ENCODE results near the gene LONP2.

Gene LONP2

GRCh38 chr16:48354877-48355855, 111.1 kb downstream of the LONP2 start:
- Histone ChIP-seq H3K18ac (ENCODE audit: low read length) (no peak overlapping the region), H3K27me3 (ENCODE audit: control insufficient read depth in 3 of 3, insufficient read depth in 3 of 3, low read depth in 1 of 3, low read length in 3 of 3) (no peaks in the 10 kb centered on the region), H3K4me3 (ENCODE audit: low read length in 2 of 2) (no peak overlapping the region), H3K4me1 (ENCODE audit: control insufficient read depth in 2 of 2, insufficient read depth in 1 of 2, low read depth in 1 of 2, low read length in 2 of 2) (no peaks in the 10 kb centered on the region), H3K79me1 (ENCODE audit: low read depth, low read length) (peaks cover 5% of the 10 kb centered on the region), H2BK12ac (ENCODE audit: low read length) (no peak overlapping the region), H3K9me3 (replicated peaks in 1 of 2; ENCODE audit: control insufficient read depth in 2 of 2, insufficient read depth in 1 of 2, low read depth in 1 of 2, low read length in 2 of 2) (peaks cover 0 to 4% of the 10 kb centered on the region in 2 donors), H2BK120ac (ENCODE audit: low read depth, low read length) (no peak overlapping the region), H2AK5ac (ENCODE audit: low read depth, low read length) (no peak overlapping the region), H3K9ac (ENCODE audit: low read depth, low read length, poor library complexity) (no peak overlapping the region), H3K14ac (ENCODE audit: low read length) (no peak overlapping the region), H3K36me3 (replicated peaks in 1 of 2; ENCODE audit: control insufficient read depth in 2 of 2, insufficient read depth in 2 of 2, low read length in 2 of 2) (peaks cover 8 to 86% of the 10 kb centered on the region in 2 donors), H4K8ac (ENCODE audit: low read depth, low read length) (no peak overlapping the region), H3K23ac (ENCODE audit: low read depth, low read length, poor library complexity) (no peak overlapping the region), H3K4ac (ENCODE audit: low read length) (no peak overlapping the region), H2BK5ac (ENCODE audit: low read length) (no peak overlapping the region), H3K27ac (replicated peaks; ENCODE audit: low read length) (no peak overlapping the region), H2BK15ac (ENCODE audit: low read length) (no peak overlapping the region), H3K4me2 (ENCODE audit: insufficient read depth, low read length, poor library complexity, severe bottlenecking) (no peak overlapping the region), H2AFZ (ENCODE audit: low read length) (no peak overlapping the region), H4K91ac (ENCODE audit: low read depth, low read length, poor library complexity) (no peak overlapping the region)
- no peak for DNase-seq (ENCODE audit: low spot score)
- no CpG with 5 or more reads among the region's 11 CpGs for WGBS, 2 donors (ENCODE audit: extremely low coverage in 2 of 2, insufficient read length in 2 of 2, insufficient replicate concordance in 1 of 2)

GRCh38 chr16:48356633-48357376, 112.7 kb downstream of the LONP2 start:
- Histone ChIP-seq H3K9ac (ENCODE audit: low read depth, low read length, poor library complexity) (no peak overlapping the region), H3K4me2 (ENCODE audit: insufficient read depth, low read length, poor library complexity, severe bottlenecking) (no peak overlapping the region), H3K9me3 (replicated peaks in 1 of 2; ENCODE audit: control insufficient read depth in 2 of 2, insufficient read depth in 1 of 2, low read depth in 1 of 2, low read length in 2 of 2) (peaks cover 0 to 4% of the 10 kb centered on the region in 2 donors), H2BK15ac (ENCODE audit: low read length) (no peak overlapping the region), H3K27ac (replicated peaks; ENCODE audit: low read length) (no peak overlapping the region), H2AK5ac (ENCODE audit: low read depth, low read length) (no peak overlapping the region), H3K79me1 (ENCODE audit: low read depth, low read length) (peaks cover 7% of the 10 kb centered on the region), H4K91ac (ENCODE audit: low read depth, low read length, poor library complexity) (no peak overlapping the region), H4K8ac (ENCODE audit: low read depth, low read length) (no peak overlapping the region), H3K27me3 (ENCODE audit: control insufficient read depth in 3 of 3, insufficient read depth in 3 of 3, low read depth in 1 of 3, low read length in 3 of 3) (no peaks in the 10 kb centered on the region), H3K18ac (ENCODE audit: low read length) (no peak overlapping the region), H3K14ac (ENCODE audit: low read length) (no peak overlapping the region), H3K4me1 (ENCODE audit: control insufficient read depth in 2 of 2, insufficient read depth in 1 of 2, low read depth in 1 of 2, low read length in 2 of 2) (peaks cover 0 to 2% of the 10 kb centered on the region in 2 donors), H3K36me3 (replicated peaks in 1 of 2; ENCODE audit: control insufficient read depth in 2 of 2, insufficient read depth in 2 of 2, low read length in 2 of 2) (peaks cover 10 to 84% of the 10 kb centered on the region in 2 donors), H2BK120ac (ENCODE audit: low read depth, low read length) (no peak overlapping the region), H3K23ac (ENCODE audit: low read depth, low read length, poor library complexity) (no peak overlapping the region), H2BK12ac (ENCODE audit: low read length) (no peak overlapping the region), H3K4me3 (ENCODE audit: low read length in 2 of 2) (no peak overlapping the region), H2BK5ac (ENCODE audit: low read length) (no peak overlapping the region), H2AFZ (ENCODE audit: low read length) (no peak overlapping the region), H3K4ac (ENCODE audit: low read length) (no peak overlapping the region)
- WGBS, 2 donors (ENCODE audit: extremely low coverage in 2 of 2, insufficient read length in 2 of 2, insufficient replicate concordance in 1 of 2) = no CpG with 5 or more reads among the region's 4 CpGs
- no peak for DNase-seq (ENCODE audit: low spot score)

- Histone ChIP-seq H2BK5ac (ENCODE audit: low read length) (no peak overlapping the region), H3K4me3 (ENCODE audit: low read length in 2 of 2) (no peak overlapping the region), H3K9me3 (replicated peaks in 1 of 2; ENCODE audit: control insufficient read depth in 2 of 2, insufficient read depth in 1 of 2, low read depth in 1 of 2, low read length in 2 of 2) (peaks cover 0 to 4% of the 10 kb centered on the region in 2 donors), H4K8ac (ENCODE audit: low read depth, low read length) (no peak overlapping the region), H4K91ac (ENCODE audit: low read depth, low read length, poor library complexity) (no peak overlapping the region), H3K9ac (ENCODE audit: low read depth, low read length, poor library complexity) (no peak overlapping the region), H2AK5ac (ENCODE audit: low read depth, low read length) (no peak overlapping the region), H3K18ac (ENCODE audit: low read length) (no peak overlapping the region), H2AFZ (ENCODE audit: low read length) (no peak overlapping the region), H3K23ac (ENCODE audit: low read depth, low read length, poor library complexity) (no peak overlapping the region), H3K79me1 (ENCODE audit: low read depth, low read length) (peaks cover 9% of the 10 kb centered on the region), H3K4ac (ENCODE audit: low read length) (no peak overlapping the region), H3K4me1 (ENCODE audit: control insufficient read depth in 2 of 2, insufficient read depth in 1 of 2, low read depth in 1 of 2, low read length in 2 of 2) (peaks cover 0 to 2% of the 10 kb centered on the region in 2 donors), H3K4me2 (ENCODE audit: insufficient read depth, low read length, poor library complexity, severe bottlenecking) (no peak overlapping the region), H3K14ac (ENCODE audit: low read length) (no peak overlapping the region), H3K27me3 (ENCODE audit: control insufficient read depth in 3 of 3, insufficient read depth in 3 of 3, low read depth in 1 of 3, low read length in 3 of 3) (no peaks in the 10 kb centered on the region), H3K36me3 (replicated peaks in 1 of 2; ENCODE audit: control insufficient read depth in 2 of 2, insufficient read depth in 2 of 2, low read length in 2 of 2) (peaks cover 10 to 76% of the 10 kb centered on the region in 2 donors), H2BK12ac (ENCODE audit: low read length) (no peak overlapping the region), H3K27ac (replicated peaks; ENCODE audit: low read length) (no peak overlapping the region), H2BK120ac (ENCODE audit: low read depth, low read length) (no peak overlapping the region), H2BK15ac (ENCODE audit: low read length) (no peak overlapping the region)
- no CpG with 5 or more reads among the region's 3 CpGs for WGBS, 2 donors (ENCODE audit: extremely low coverage in 2 of 2, insufficient read length in 2 of 2, insufficient replicate concordance in 1 of 2)
- DNase-seq (ENCODE audit: low spot score) = no peak
Measured at GRCh38 chr16:48358419-48358818, 114.3 kb downstream of the LONP2 start.

GRCh38 chr16:48359983-48360382, 115.9 kb downstream of the LONP2 start:
- WGBS, 2 donors (ENCODE audit: extremely low coverage in 2 of 2, insufficient read length in 2 of 2, insufficient replicate concordance in 1 of 2) = no CpG with 5 or more reads among the region's 2 CpGs
- Histone ChIP-seq H2AFZ (ENCODE audit: low read length) (no peak overlapping the region), H2BK12ac (ENCODE audit: low read length) (no peak overlapping the region), H3K79me1 (ENCODE audit: low read depth, low read length) (peaks cover 9% of the 10 kb centered on the region), H3K4ac (ENCODE audit: low read length) (no peak overlapping the region), H4K8ac (ENCODE audit: low read depth, low read length) (no peak overlapping the region), H2AK5ac (ENCODE audit: low read depth, low read length) (no peak overlapping the region), H3K18ac (ENCODE audit: low read length) (no peak overlapping the region), H2BK120ac (ENCODE audit: low read depth, low read length) (no peak overlapping the region), H3K27ac (replicated peaks; ENCODE audit: low read length) (no peak overlapping the region), H3K27me3 (ENCODE audit: control insufficient read depth in 3 of 3, insufficient read depth in 3 of 3, low read depth in 1 of 3, low read length in 3 of 3) (no peaks in the 10 kb centered on the region), H3K36me3 (replicated peaks in 1 of 2; ENCODE audit: control insufficient read depth in 2 of 2, insufficient read depth in 2 of 2, low read length in 2 of 2) (peaks cover 10 to 69% of the 10 kb centered on the region in 2 donors), H4K91ac (ENCODE audit: low read depth, low read length, poor library complexity) (no peak overlapping the region), H3K4me3 (ENCODE audit: low read length in 2 of 2) (no peak overlapping the region), H2BK5ac (ENCODE audit: low read length) (no peak overlapping the region), H3K14ac (ENCODE audit: low read length) (no peak overlapping the region), H3K4me1 (ENCODE audit: control insufficient read depth in 2 of 2, insufficient read depth in 1 of 2, low read depth in 1 of 2, low read length in 2 of 2) (peaks cover 2 to 4% of the 10 kb centered on the region in 2 donors), H3K4me2 (ENCODE audit: insufficient read depth, low read length, poor library complexity, severe bottlenecking) (no peak overlapping the region), H3K9me3 (replicated peaks in 1 of 2; ENCODE audit: control insufficient read depth in 2 of 2, insufficient read depth in 1 of 2, low read depth in 1 of 2, low read length in 2 of 2) (peaks cover 0 to 4% of the 10 kb centered on the region in 2 donors), H3K23ac (ENCODE audit: low read depth, low read length, poor library complexity) (no peak overlapping the region), H2BK15ac (ENCODE audit: low read length) (no peak overlapping the region), H3K9ac (ENCODE audit: low read depth, low read length, poor library complexity) (no peak overlapping the region)
- DNase-seq (ENCODE audit: low spot score) = no peak
